K562 (cell line): ENCODE results near the gene ZNF426. TPM values are rescaled to one million over a fixed set of nuclear protein-coding genes. Genes with fewer than 3 reads are reported as not detected.

ENCODE experiments used
- ATAC-seq: fragments of 200-7000 bp; cut with Tn5 transposase; 3 replicates; pipeline ENCODE4 v1.9.1; 2020; ENCODE audit warnings: moderate library complexity
- BruUV-seq: library from RNA; stranded (reverse); fragments of 400-500 nt; replicated peaks from 2 replicates; lab custom pipeline; 2021; lab: Mats Ljungman, UMichigan
- CTCF ChIA-PET: fragments of 300-600 bp; formaldehyde crosslinking; extraction: SDS; loops from one replicate; lab custom pipeline; 2021; ENCODE audit warnings: low intra/inter-chr PET ratio; lab: Yijun Ruan, JAX
- POLR2A ChIA-PET: fragments of 300-600, 350-650 bp; sonication (Branson Sonifier 250); formaldehyde crosslinking; extraction: SDS; loops from one replicate; lab custom pipeline; 2021; ENCODE audit warnings: antibody characterized with exemption, inconsistent platforms; lab: Yijun Ruan, JAX
- DNase-seq, 4 experiments: peaks; one replicate each; pipeline versions ENCODE4 v3.0.0 to v3.0.0-alpha.2; 2011 to 2018; ENCODE audit warnings: low spot score in 3 of 4, mixed read lengths in 3 of 4; ENCODE audit errors: extremely low read depth in 1 of 4
- FAIRE-seq: peaks from 2 replicates; lab custom pipeline; 2011; peaks lifted over from hg19 to GRCh38; lab: Jason Lieb, UNC
- H2AFZ ChIP-seq: 2 replicates; pipeline ENCODE4 v1.6.0; 2011; ENCODE audit warnings: low read depth, low read length, control low read depth, inconsistent platforms
- H3K27ac ChIP-seq: fragments of 200-600 bp; 3 replicates; pipeline ENCODE4 v1.8.0; 2011; ENCODE audit warnings: low read depth, mild to moderate bottlenecking, control low read depth, inconsistent platforms, low read length, moderate library complexity, mixed read lengths; ENCODE audit errors: extremely low read depth
- H3K27me3 ChIP-seq, 2 experiments: fragments of 300-600 bp in 1 of 2; 2 replicates in 1 of 2; 3 replicates in 1 of 2; pipeline versions ENCODE4 v1.6.0 to v1.8.0; 2011; ENCODE audit warnings: inconsistent platforms in 2 of 2, low read length in 2 of 2, mild to moderate bottlenecking in 1 of 2, mixed read lengths in 1 of 2, moderate library complexity in 1 of 2; ENCODE audit not compliant: control insufficient read depth in 2 of 2, insufficient read depth in 2 of 2
- H3K36me3 ChIP-seq: fragments of 300-600 bp; 3 replicates; pipeline ENCODE4 v1.8.0; 2011; ENCODE audit warnings: mild to moderate bottlenecking, low read length, inconsistent platforms; ENCODE audit not compliant: control insufficient read depth, insufficient read depth
- H3K4me1 ChIP-seq, 2 experiments: fragments of 200-600 bp in 1 of 2; replicated peaks in 1 of 2; 2 replicates in 1 of 2; 3 replicates in 1 of 2; pipeline versions ENCODE4 v1.5.1 to v1.8.0; 2011; ENCODE audit warnings: inconsistent platforms in 2 of 2, low read length in 2 of 2, mild to moderate bottlenecking in 1 of 2, mixed read lengths in 1 of 2, moderate library complexity in 1 of 2; ENCODE audit not compliant: control insufficient read depth in 2 of 2, insufficient read depth in 2 of 2
- H3K4me2 ChIP-seq: 2 replicates; pipeline ENCODE4 v1.6.1; 2011; ENCODE audit warnings: low read length, control low read depth, inconsistent platforms, mixed read lengths; ENCODE audit not compliant: insufficient read depth
- H3K4me3 ChIP-seq: fragments of 200-600 bp; sonication (generic), shearing (Covaris generic); 2 replicates; pipeline ENCODE4 v1.5.1; 2016; ENCODE audit warnings: control low read depth, inconsistent platforms
- H3K79me2 ChIP-seq: fragments of 200-600 bp; 3 replicates; pipeline ENCODE4 v1.8.0; 2011; ENCODE audit warnings: low read length, inconsistent platforms; ENCODE audit not compliant: control insufficient read depth, insufficient read depth
- H3K9ac ChIP-seq, 2 experiments: 2 replicates each; pipeline versions ENCODE4 v1.6.0 to v1.6.1; 2011; ENCODE audit warnings: low read depth in 2 of 2, low read length in 2 of 2, control low read depth in 1 of 2, inconsistent platforms in 1 of 2, mild to moderate bottlenecking in 1 of 2, mixed read lengths in 1 of 2; ENCODE audit not compliant: insufficient read depth in 1 of 2
- H3K9me1 ChIP-seq: one replicate; pipeline ENCODE4 v1.6.0; 2011; ENCODE audit warnings: inconsistent platforms, mild to moderate bottlenecking, low read length, moderate library complexity; ENCODE audit not compliant: control insufficient read depth, insufficient read depth
- H3K9me3 ChIP-seq: replicated peaks from 2 replicates; pipeline ENCODE4 v1.5.1; 2011; ENCODE audit warnings: low read depth, low read length, inconsistent platforms; ENCODE audit not compliant: control insufficient read depth, insufficient read depth
- H4K20me1 ChIP-seq: replicated peaks from 2 replicates; pipeline ENCODE4 v1.6.1; 2011; ENCODE audit warnings: low read length, inconsistent platforms, mixed read lengths; ENCODE audit not compliant: control insufficient read depth, insufficient read depth
- BMI1 ChIP-seq: fragments of 150-350 bp; IDR thresholded peaks from 2 replicates; pipeline ENCODE4 v1.6.1; 2014; ENCODE audit warnings: low read length
- BRCA1 ChIP-seq, 2 experiments: fragments of 450-650 bp in 1 of 2; sonication (generic) in 1 of 2; formaldehyde crosslinking in 1 of 2; IDR thresholded peaks; 2 replicates each; pipeline versions ENCODE4 v1.5.0 to v1.6.1; 2017 to 2020; ENCODE audit warnings: mild to moderate bottlenecking in 1 of 2, missing genetic modification reagents in 1 of 2
- CREB3 ChIP-seq: fragments of 450-650 bp; conservative IDR thresholded peaks from 2 replicates; pipeline ENCODE4 v1.6.1; 2016; ENCODE audit warnings: missing genetic modification characterization, low read depth, mild to moderate bottlenecking, missing compliant biosample characterization, moderate library complexity
- JUND ChIP-seq, 2 experiments: IDR thresholded peaks; 2 replicates in 1 of 2; 3 replicates in 1 of 2; pipeline ENCODE4 v1.6.1; 2011; ENCODE audit warnings: borderline replicate concordance in 2 of 2, low read depth in 2 of 2, low read length in 2 of 2, improper control_type of control experiment in 1 of 2, missing biosample characterization in 1 of 2, missing genetic modification characterization in 1 of 2, missing genetic modification reagents in 1 of 2
- KLF13 ChIP-seq: fragments of 450-650 bp; IDR thresholded peaks from 2 replicates; pipeline ENCODE4 v1.6.1; 2016; ENCODE audit warnings: missing genetic modification characterization, low read depth, mild to moderate bottlenecking, missing compliant biosample characterization, moderate library complexity, borderline replicate concordance
- NCOA1 ChIP-seq: fragments of 450-650 bp; IDR thresholded peaks from 2 replicates; pipeline ENCODE4 v1.6.1; 2016; ENCODE audit warnings: low read depth
- NELFE ChIP-seq: IDR thresholded peaks from 2 replicates; pipeline ENCODE4 v1.6.1; 2011; ENCODE audit warnings: mild to moderate bottlenecking; ENCODE audit not compliant: insufficient read depth, insufficient read length
- NR4A1 ChIP-seq, 2 experiments: fragments of 250-450 bp in 1 of 2; fragments of 450-650 bp in 1 of 2; sonication (Bioruptor Pico) in 1 of 2; IDR thresholded peaks; 2 replicates each; pipeline versions ENCODE4 v1.4.0 to v1.6.1; 2016 to 2020; ENCODE audit warnings: mild to moderate bottlenecking in 2 of 2, missing compliant biosample characterization in 1 of 2, missing genetic modification characterization in 1 of 2, moderate library complexity in 1 of 2
- SRSF7 ChIP-seq: fragments of 200-400 bp; formaldehyde crosslinking; optimal IDR thresholded peaks from 2 replicates; pipeline ENCODE3; 2017; ENCODE audit warnings: mild to moderate bottlenecking, low read depth, low read length
- THRA ChIP-seq: fragments of 450-650 bp; IDR thresholded peaks from 2 replicates; pipeline ENCODE4 v1.6.1; 2017; ENCODE audit warnings: mild to moderate bottlenecking, moderate library complexity
- ZKSCAN1 ChIP-seq: fragments of 150-350 bp; IDR thresholded peaks from 2 replicates; pipeline ENCODE4 v1.6.1; 2016; ENCODE audit warnings: low read depth, low read length
- WGBS: fragments of 100-300 bp; shearing (Covaris generic); methylation state at CpG from one replicate; pipeline ENCODE4 v1.1.6; 2016; ENCODE audit warnings: low coverage, mixed read lengths; ENCODE audit not compliant: insufficient coverage; ENCODE audit errors: missing lambda C conversion rate; 5-methylcytosine and 5-hydroxymethylcytosine counted together
- in situ Hi-C: fragments of 300-500 bp; cut with MboI; formaldehyde crosslinking; loops from 4 replicates; pipeline ENCODE4 v1.15.0; 2018; ENCODE audit warnings: inconsistent platforms, mixed read lengths
- intact Hi-C: fragments of 100-400 bp; cut with micrococcal nuclease; formaldehyde crosslinking; loops from 2 replicates; pipeline ENCODE4 v1.14.2; 2022
- polyA plus RNA-seq, 8 experiments: library from polyadenylated mRNA; depleted of rRNA in 4 of 8; stranded (reverse) in 5 of 8; unstranded in 3 of 8; fragments of >200 nt; fragmentation: Nextera tagmentation in 2 of 8; fragmentation: Illumina TruSeq in 1 of 8; extraction: Ambion mirVana in 2 of 8; extraction: Trizol in 1 of 8; gene quantifications; 2 replicates each; pipeline versions ENCODE4 v1.2.1 to v1.2.3, GENCODE V29; 2011 to 2014; ENCODE audit warnings: inconsistent platforms in 1 of 8, missing spikeins in 1 of 8
- total RNA-seq, 7 experiments: library from RNA; depleted of rRNA in 6 of 7; stranded (reverse); fragments of >200 nt in 6 of 7; fragmentation: Illumina TruSeq in 2 of 7; extraction: Trizol in 2 of 7; gene quantifications; 2 replicates each; pipeline versions ENCODE4 v1.2.1 to v1.2.3, GENCODE V29; 2011 to 2021; ENCODE audit warnings: low replicate concordance in 1 of 7
- TF ChIP-seq, protein P1 (sequence below): IDR thresholded peaks from 2 replicates; pipeline ENCODE4 v1.6.1; 2011; ENCODE audit not compliant: insufficient read length; ENCODE audit errors: extremely low read depth

The ZNF426 gene
- total and polyA plus RNA-seq, 9 of the 15 experiments (the other 6 are each of a cell fraction or from before 2014, with no cell fraction given), result 3.2 to 14.3 (median 6.9) TPM

- TF ChIP-seq, protein P1, sequence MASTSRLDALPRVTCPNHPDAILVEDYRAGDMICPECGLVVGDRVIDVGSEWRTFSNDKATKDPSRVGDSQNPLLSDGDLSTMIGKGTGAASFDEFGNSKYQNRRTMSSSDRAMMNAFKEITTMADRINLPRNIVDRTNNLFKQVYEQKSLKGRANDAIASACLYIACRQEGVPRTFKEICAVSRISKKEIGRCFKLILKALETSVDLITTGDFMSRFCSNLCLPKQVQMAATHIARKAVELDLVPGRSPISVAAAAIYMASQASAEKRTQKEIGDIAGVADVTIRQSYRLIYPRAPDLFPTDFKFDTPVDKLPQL, result no peak
- no peak for TF ChIP-seq ZKSCAN1
- TF ChIP-seq CREB3 (tag), result 0 out of 2 replicates have a peak, but pooled peaks have one; percentile 43
Observed at GRCh38 chr19:9538183-9539058, at the start of gene ZNF426 (continued).

- H4K20me1 ChIP-seq, result no peaks in the 10 kb centered on the region
- 0 out of 2 replicates have a peak overlapping the region, but pooled peaks have one; percentile 21 for H2AFZ ChIP-seq
- peaks cover 12 to 16% of the 10 kb centered on the region in 2 experiments; a peak in 3 of 5 replicates for H3K27me3 ChIP-seq
- in situ Hi-C loops (no loop called here), intact Hi-C loops (loop anchor here (2.0 to 5.0 kb wide), 2 partner anchors 36 to 204 kb away; partner anchors contain the start of gene ZNF561)
- H3K9ac ChIP-seq, result no peak overlapping the region
- H3K4me2 ChIP-seq, result peak overlapping the region; percentile 14; the same call in 1 of the 2 replicates
- H3K9me1 ChIP-seq, result no peaks in the 10 kb centered on the region
- 7% methylated on average over 7 of the region's 7 CpGs for WGBS
- peak; percentile 63 for ATAC-seq
- peaks cover 0 to 6% of the 10 kb centered on the region in 2 experiments; a peak in 3 of 5 replicates for H3K4me1 ChIP-seq
- peak in 3 of 4 experiments; percentile 17 to 85 (median 43) for DNase-seq
- H3K27ac ChIP-seq, result no peak overlapping the region
- no peak overlapping the region for H3K4me3 ChIP-seq
- peaks cover 17% of the 10 kb centered on the region for H3K36me3 ChIP-seq
- peaks cover 31% of the 10 kb centered on the region for H3K79me2 ChIP-seq
- ChIA-PET CTCF (interaction anchor here (1.2 kb wide), 2 partner anchors 210 to 260 kb away, joined by 4 to 5 read pairs; no protein-coding TSS in a partner anchor), POLR2A (interaction anchor here (1.5 kb wide), 1 partner anchor 12 kb away, joined by 4 read pairs; no protein-coding TSS in a partner anchor)
- peak; percentile 83 for FAIRE-seq
- BruUV-seq, result no TSS peak
- H3K9me3 ChIP-seq, result peaks cover 4% of the 10 kb centered on the region
- no peak for TF ChIP-seq NELFE
- TF ChIP-seq BRCA1 (IDR thresholded peaks at IDR 0.05), result no peak
- no peak for TF ChIP-seq BRCA1 (CRISPR knock-in tag; IDR thresholded peaks at IDR 0.05)
- TF ChIP-seq JUND (IDR thresholded peaks at IDR 0.05; ENCODE audit: borderline replicate concordance, low read depth, low read length), result no peak
- no peak for TF ChIP-seq JUND (tag; IDR thresholded peaks at IDR 0.05; ENCODE audit: borderline replicate concordance, low read depth, low read length)
- TF ChIP-seq SRSF7, result no peak
- TF ChIP-seq NCOA1, result no peak
- TF ChIP-seq THRA, result no peak
- no peak for TF ChIP-seq KLF13 (tag)
- TF ChIP-seq BMI1, result no peak
- TF ChIP-seq NR4A1 (CRISPR knock-in tag; IDR thresholded peaks at IDR 0.05), result no peak
- no peak for TF ChIP-seq NR4A1 (tag; IDR thresholded peaks at IDR 0.05)
Observed at GRCh38 chr19:9586764-9587163, 48.3 kb upstream of the ZNF426 start.
